ENCODE measurements around the gene SCAMP1. TPM values are rescaled to one million over a fixed set of nuclear protein-coding genes. Genes with fewer than 3 reads are reported as not detected.

The SCAMP1 gene
- total RNA-seq, 1 experiment from 2014 or later, result 36.0 TPM

DNA sequence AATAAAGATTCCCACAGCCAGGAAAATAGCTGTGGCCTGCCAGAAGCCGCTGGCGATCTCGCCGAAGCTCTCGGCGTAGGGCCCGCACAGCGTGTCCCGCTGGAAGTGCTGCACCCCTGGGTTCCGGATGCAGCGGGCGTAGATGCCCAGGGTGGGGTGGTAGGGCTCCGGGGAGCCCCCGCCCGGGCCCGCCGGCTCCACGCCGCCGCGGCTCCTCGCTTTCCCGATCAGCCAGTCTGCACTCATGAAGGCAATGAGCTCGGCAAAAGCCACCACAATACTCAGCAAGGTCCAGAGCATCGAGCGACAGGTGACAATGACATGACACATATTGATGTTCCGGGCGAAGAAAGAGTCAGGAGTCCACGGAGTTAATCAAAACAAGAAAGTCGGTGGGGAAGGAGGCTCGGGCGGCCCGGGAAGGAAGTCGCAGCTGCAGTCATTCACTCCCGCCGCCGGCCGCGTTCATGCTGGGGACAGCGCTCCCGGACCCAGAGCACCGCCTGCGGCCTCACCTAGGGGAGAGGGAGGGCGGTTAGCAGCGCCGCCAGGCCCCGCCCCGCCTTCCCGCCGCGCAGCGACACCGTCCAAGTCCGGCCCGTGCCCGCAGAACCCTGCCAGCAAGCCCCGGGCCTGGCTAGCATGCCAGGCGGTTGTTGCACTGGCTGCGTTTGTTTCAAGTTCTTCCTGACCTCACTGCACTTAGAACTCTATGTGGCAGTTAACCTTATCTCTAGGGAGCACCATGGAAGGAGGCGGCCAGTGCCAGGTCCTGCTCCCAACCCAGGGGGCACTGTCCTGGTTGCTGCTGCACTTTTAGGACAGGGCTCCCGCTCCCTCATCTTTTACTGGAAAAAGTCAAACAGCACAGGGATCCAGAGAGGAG, 149.7 kb downstream of the SCAMP1 start:
- DNase-seq, result peak; percentile 76
- peak overlapping the region; percentile 30 to 54; a peak in 3 of 5 replicates for H3K4me3 Mint-ChIP-seq
- Histone ChIP-seq H3K4ac (ENCODE audit: low read depth, low read length) (no peak overlapping the region), H2BK20ac (ENCODE audit: low read depth, low read length, poor library complexity, severe bottlenecking) (no peak overlapping the region), H2AFZ (ENCODE audit: low read length) (no peak overlapping the region), H4K5ac (ENCODE audit: insufficient read length, low read depth, low read length) (no peak overlapping the region), H3K4me1 (ENCODE audit: insufficient read depth, low read length) (peaks cover 2% of the 10 kb centered on the region; the same call in 1 of the 2 replicates), H4K20me1 (ENCODE audit: control insufficient read depth, insufficient read depth, insufficient read length) (no peaks in the 10 kb centered on the region), H3K27me3 (ENCODE audit: insufficient read depth, low read length) (no peaks in the 10 kb centered on the region), H3K56ac (ENCODE audit: insufficient read length, low read depth, low read length) (no peak overlapping the region), H2BK12ac (ENCODE audit: insufficient read length, low read depth, low read length) (no peak overlapping the region), H3K23me2 (ENCODE audit: insufficient read length, low read depth, low read length, poor library complexity, severe bottlenecking) (no peaks in the 10 kb centered on the region), H4K8ac (replicated peaks; ENCODE audit: insufficient read length, low read depth, low read length) (no peak overlapping the region), H3K23ac (ENCODE audit: insufficient read length, low read depth, low read length) (no peak overlapping the region), H3K79me2 (ENCODE audit: insufficient read depth, low read length) (no peaks in the 10 kb centered on the region), H3K27ac (ENCODE audit: insufficient read length, low read depth, low read length) (no peak overlapping the region), H2BK120ac (ENCODE audit: low read depth, low read length, poor library complexity, severe bottlenecking) (no peak overlapping the region), H3K18ac (ENCODE audit: insufficient read length, low read depth, low read length) (no peak overlapping the region), H4K91ac (ENCODE audit: insufficient read length, low read depth, low read length) (no peak overlapping the region), H2BK5ac (ENCODE audit: insufficient read length, low read length) (no peak overlapping the region), H2BK15ac (ENCODE audit: low read depth, low read length) (no peak overlapping the region), H3T11ph (ENCODE audit: low read length) (no peak overlapping the region), H3K79me1 (ENCODE audit: insufficient read depth, low read depth, low read length, poor library complexity, severe bottlenecking) (no peaks in the 10 kb centered on the region), H2AK5ac (ENCODE audit: insufficient read length, low read length) (no peak overlapping the region), H3K4me2 (ENCODE audit: insufficient read depth, insufficient read length, low read length) (peak overlapping the region; percentile 50), H3K9me3 (ENCODE audit: control insufficient read depth, low read depth, low read length) (no peaks in the 10 kb centered on the region), H3K9ac (ENCODE audit: extremely low read depth, insufficient read length, low read length) (no peak overlapping the region), H3K14ac (ENCODE audit: insufficient read depth, low read length) (no peak overlapping the region)
- WGBS (ENCODE audit: extremely low coverage, insufficient read length, low lambda C conversion rate), result no CpG with 5 or more reads among the region's 61 CpGs
- no peaks in the 10 kb centered on the region for H3K9me3 Mint-ChIP-seq
- TF ChIP-seq, protein P1, sequence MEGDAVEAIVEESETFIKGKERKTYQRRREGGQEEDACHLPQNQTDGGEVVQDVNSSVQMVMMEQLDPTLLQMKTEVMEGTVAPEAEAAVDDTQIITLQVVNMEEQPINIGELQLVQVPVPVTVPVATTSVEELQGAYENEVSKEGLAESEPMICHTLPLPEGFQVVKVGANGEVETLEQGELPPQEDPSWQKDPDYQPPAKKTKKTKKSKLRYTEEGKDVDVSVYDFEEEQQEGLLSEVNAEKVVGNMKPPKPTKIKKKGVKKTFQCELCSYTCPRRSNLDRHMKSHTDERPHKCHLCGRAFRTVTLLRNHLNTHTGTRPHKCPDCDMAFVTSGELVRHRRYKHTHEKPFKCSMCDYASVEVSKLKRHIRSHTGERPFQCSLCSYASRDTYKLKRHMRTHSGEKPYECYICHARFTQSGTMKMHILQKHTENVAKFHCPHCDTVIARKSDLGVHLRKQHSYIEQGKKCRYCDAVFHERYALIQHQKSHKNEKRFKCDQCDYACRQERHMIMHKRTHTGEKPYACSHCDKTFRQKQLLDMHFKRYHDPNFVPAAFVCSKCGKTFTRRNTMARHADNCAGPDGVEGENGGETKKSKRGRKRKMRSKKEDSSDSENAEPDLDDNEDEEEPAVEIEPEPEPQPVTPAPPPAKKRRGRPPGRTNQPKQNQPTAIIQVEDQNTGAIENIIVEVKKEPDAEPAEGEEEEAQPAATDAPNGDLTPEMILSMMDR (conservative IDR thresholded peaks at IDR 0.05), result peak; percentile 58
- peaks cover 41 to 46% of the 10 kb centered on the region in 2 experiments for H3K4me1 Mint-ChIP-seq
- H3K27ac Mint-ChIP-seq, result peak overlapping the region in 1 of 3 experiments; percentile 48; a peak in 2 of 7 replicates
- H3K27me3 Mint-ChIP-seq (ENCODE audit: low read depth), result peaks cover 2% of the 10 kb centered on the region; the same call in 1 of the 2 replicates
- H3K36me3 Mint-ChIP-seq (ENCODE audit: insufficient read depth in 1 of 3, low read depth in 3 of 3), result peaks cover 7 to 28% (median 12%) of the 10 kb centered on the region in 3 experiments; a peak in 6 of 7 replicates
